GM10266 (cell line): Measurements from ENCODE around the gene MOV10.

Experiments
- DNase-seq: peaks from one replicate; pipeline ENCODE4 v3.0.0; 2012; ENCODE audit errors: extremely low spot score
- CTCF ChIP-seq: IDR thresholded peaks from 2 replicates; pipeline ENCODE4 v1.5.1; 2012; ENCODE audit warnings: mild to moderate bottlenecking, low read depth; ENCODE audit not compliant: control insufficient read depth, insufficient read depth; ENCODE audit errors: missing control alignments

The MOV10 gene

GRCh38 chr1:112702420-112703261, 28.2 kb downstream of the MOV10 start:
- TF ChIP-seq CTCF = no peak
- DNase-seq = no peak

DNA sequence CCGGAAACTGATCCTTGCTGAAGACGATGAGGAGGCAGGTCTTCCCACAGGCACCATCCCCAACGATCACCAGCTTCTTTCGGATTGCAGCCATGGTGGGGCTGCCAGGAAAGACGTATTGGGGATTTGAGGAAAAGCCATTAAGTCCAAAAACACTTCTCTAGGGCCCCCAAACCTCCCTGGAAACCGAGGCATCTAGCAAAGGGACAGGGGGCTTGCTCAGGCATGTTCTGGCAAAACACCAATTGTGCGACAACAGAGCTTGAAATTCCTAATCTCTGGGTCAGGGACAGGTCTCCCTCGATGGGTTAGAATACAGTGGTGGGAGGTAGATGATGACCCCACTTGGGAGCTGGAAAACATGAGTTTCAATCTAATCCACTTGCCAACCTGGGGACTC, 29.2 kb downstream of the MOV10 start:
- no peak for TF ChIP-seq CTCF
- no peak for DNase-seq

- TF ChIP-seq CTCF = no peak
- no peak for DNase-seq
Observed at GRCh38 chr1:112704391-112704933, 30.0 kb downstream of the MOV10 start.

GRCh38 chr1:112704934-112705627, 30.6 kb downstream of the MOV10 start:
- TF ChIP-seq CTCF = no peak
- peak; percentile 93 for DNase-seq

DNA sequence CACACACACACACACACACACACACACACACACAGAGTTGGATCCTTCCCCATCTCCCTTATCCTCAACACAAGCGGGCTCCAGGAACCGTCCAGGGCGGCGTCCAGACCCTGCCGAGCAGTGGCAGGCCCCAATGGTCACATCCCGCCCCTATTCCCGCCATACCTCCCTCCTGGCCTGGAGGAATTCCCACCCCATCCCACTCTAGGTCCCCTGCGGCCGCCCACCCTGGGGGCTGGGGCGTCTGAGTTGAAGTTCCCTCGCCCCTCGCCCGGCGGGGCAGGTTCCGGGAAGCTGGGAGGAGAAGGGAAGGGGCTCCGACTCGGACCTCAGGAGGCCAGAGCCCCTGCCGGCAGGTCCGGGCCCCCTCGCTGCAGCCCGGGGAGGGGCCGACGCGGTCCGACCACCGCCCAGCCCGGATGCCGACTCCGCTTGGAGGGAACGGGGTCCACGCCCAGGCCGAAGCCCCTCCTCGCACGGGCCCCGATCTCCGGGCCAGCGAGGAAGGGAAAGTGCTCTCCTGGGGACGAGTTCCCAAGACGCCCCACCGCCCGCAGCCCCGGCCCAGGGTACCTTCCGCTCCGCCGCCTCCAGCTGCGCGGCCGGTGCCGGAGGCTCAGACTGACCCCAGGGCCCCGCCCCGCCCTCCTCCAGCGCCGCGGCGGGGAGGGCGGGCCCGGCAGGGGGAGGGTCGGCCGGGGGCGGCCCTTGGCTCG, 32.2 kb downstream of the MOV10 start, which contains the start of gene RHOC:
Gene RHOC, minus strand, starts transcription at position 623 of the 716 bp plus-strand sequence. CDS start 3,328 bp downstream, outside the sequence.
- peak; percentile 94 for DNase-seq

More for the DNA sequence above, 32.2 kb downstream of the MOV10 start, which contains the start of gene RHOC:
- TF ChIP-seq CTCF = no peak
